HG03280 (cell line): ENCODE results near the gene RPS13.
"Not testable (repeated sequence)": the region's sequence is repeated elsewhere in the genome, so short reads cannot be mapped to it uniquely, and the experiment has no call there.

Experiments
- ATAC-seq: cut with Tn5 transposase; IDR thresholded peaks from one replicate; pipeline ENCODE4 v1.9.1; 2021; ENCODE audit warnings: mild to moderate bottlenecking, moderate library complexity; ENCODE audit not compliant: unreplicated experiment

RPS13 gene

DNA sequence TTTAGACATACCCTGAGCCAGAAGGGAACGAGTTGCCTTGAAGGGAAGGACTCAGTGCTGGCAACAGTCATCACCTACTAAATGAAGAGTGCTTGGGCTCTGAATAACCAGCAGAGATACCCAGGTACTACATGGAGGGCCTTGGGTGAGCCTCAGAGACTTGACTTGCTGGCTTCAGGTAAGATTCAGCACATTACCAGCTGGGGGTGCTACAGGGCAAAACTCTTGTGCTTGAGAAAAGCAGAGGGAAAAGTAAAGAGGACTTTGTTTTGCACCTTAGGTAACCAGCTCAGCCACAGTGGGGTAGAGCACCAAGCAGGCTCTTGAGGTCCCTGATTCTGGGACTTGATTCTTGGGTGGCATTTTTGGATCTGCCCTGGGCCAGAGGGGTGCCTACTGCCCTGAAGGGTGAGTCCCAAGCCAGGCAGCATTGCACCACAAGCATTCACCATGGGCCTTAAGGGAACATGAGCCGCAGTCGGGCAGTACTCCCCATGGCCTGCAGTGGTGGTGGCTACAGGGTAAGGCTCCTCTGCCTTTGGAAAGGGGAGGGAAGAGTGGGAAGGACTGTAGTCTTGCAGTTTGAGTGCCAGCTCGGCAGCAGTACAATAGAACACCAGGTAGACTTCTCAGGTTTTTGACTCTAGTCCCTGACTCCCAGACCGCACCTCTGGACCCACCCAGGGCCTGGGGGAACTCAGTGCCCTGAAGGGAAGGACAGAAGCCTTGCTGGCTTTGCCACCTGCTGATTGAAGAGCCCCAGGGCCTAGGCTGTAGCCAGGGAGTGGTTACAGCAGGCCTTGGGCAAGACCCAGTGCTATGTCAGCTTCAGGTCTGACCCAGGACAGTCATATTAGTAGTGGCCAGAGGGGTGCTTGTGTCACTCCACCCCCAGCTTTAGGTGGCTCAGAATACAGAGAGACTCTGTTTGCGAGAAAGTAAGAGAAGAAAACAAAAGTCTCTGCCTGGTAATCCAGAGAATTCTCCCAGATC lies 40.5 kb downstream of the RPS13 start:
- ATAC-seq = no peak

DNA sequence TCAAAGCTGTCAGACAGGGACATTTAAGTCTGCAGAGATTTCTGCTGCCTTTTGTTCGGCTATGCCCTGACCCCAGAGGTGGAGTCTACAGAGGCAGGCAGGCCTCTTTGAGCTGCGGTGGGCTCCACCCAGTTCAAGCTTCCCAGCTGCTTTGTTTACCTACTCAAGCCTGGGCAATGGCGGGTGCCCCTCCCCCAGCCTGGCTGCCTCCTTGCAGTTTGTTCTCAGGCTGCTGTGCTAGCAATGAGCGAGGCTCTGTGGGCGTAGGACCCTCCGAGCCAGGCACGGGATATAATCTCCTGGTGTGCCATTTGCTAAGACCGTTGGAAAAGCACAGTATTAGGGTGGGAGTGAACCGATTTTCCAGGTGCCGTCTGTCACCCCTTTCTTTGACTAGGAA lies 43.4 kb downstream of the RPS13 start:
- ATAC-seq = not testable (repeated sequence)

DNA sequence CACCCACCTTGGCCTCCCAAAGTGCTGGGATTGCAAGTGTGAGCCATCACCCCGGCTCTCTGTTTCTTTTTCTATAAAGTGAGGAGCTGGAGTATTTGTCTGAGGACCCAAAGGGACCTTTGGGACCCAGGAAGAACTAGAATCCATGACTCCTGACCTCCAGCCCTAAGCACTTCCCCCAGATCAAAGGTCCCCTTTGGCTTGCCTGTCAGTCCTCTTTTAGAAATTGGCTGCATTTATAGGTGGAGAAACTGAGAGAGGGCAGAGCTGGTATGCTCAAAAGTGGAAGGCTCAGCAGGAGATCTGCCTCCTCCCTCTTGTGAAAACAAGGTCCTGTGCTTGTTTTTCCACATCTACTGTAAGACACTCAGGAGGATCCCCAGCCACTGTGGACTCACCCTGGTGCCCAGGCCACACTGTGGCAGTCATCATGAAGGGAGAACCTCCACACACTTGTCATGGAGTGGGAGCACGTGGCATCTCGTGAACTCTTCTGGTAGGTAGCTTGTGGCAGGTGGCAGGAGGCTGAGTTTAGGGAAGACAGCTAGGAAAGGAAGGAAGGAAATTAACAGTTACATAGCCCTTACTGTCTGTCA lies 50.9 kb downstream of the RPS13 start:
- no peak for ATAC-seq

DNA sequence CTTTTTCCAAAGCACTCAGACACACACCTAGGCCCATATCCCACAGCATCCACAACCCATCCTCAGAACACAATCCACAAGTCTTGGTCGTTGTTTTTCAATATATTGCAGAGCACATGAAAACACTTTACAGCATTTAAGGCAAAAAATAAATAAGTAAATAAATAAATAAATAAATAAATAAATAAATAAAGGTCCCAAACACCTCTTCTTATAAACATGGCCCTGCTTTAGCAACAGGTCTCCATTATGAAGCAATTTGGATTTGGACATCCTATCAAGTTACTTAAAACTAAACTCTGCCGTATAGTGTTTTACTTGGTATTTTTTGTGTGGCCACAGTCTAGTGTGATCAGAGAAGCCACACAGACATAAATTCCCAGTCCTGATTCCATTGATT lies 52.5 kb downstream of the RPS13 start:
- no peak for ATAC-seq
